ENCODE measurements around the gene SRXN1. TPM values are rescaled to one million over a fixed set of nuclear protein-coding genes. Genes with fewer than 3 reads are reported as not detected.

SRXN1 gene
- total RNA-seq, 2 experiments from 2014 or later = 16.9 to 17.1 TPM

DNA sequence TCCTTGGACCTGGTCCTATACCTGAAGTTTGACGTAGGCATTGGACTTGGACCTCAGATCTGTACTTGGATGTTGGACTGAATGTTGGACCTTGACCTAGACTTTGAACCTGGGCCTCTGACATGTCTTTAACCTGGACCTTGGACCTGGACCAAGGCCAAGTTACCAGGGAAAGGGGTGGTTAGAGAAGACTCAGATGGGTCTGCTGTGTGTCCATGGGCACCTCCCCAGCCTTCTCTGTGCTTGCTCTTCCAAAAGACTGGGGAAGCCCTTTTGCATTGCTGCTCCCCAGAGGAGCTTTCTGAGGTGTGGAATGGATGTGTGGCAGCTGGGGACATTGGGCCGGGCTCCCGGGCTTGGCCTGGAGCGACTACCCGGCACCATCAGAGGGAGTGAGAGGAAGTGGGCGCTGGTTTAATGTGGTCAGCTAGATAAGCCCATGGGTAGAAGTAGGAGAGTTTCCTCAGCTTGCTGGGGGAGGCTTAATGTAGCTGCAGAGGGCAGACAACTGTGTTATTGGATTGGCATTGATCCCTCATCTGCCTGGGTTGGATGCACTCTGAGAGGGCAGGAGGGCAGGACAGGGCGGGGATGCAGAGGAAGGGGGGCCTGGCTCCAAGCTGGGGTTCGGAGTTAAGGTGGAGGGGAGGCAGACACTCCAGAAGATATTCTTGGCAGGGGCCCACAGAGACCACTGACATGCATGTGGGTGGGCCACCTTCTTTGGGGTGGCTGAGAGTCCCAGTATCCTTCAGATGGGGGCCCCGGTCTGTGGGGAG lies 18.4 kb upstream of the SRXN1 start:
- Mint-ChIP-seq H3K27me3 (peaks cover 51% of the 10 kb centered on the region), H3K4me3 (no peak overlapping the region), H3K4me1 (peaks cover 12% of the 10 kb centered on the region), H3K27ac (no peak overlapping the region), H3K36me3 (ENCODE audit: low read depth) (peaks cover 3% of the 10 kb centered on the region), H3K9me3 (no peaks in the 10 kb centered on the region)
- CTCF ChIA-PET = interaction anchor here (1.0 kb wide), 1 partner anchor 26 kb away, joined by 3 read pairs; no protein-coding TSS in a partner anchor
- POLR2A ChIA-PET = no interaction called here
- DNase-seq = no peak

DNA sequence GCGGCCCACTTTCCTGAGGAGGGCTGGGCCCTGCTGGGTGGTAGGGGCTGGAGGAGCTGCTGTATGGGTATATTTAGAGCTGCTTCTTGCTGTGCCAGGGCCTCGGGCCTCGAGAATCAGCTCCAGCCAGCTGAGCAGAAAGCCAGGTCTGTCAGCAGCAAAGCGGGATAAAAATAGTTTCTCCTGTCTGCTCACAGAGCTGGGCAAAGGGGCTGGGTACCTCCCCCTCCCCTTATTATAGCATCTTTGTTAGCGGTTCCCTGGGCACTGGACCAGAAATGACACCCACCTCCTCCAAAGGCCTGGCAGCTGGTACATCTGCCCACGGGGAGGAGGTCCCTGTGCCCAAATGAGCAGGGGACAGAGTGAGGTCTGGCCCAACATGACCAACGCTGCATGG lies 16.6 kb upstream of the SRXN1 start:
- ChIA-PET POLR2A (no interaction called here), CTCF (interaction anchor here (1.1 to 1.3 kb wide), 3 partner anchors 22 to 287 kb away, joined by 3 to 5 read pairs (median 3); no protein-coding TSS in a partner anchor)
- no peaks in the 10 kb centered on the region for H3K9me3 Mint-ChIP-seq
- peaks cover 53% of the 10 kb centered on the region for H3K27me3 Mint-ChIP-seq
- no peak for DNase-seq
- H3K4me1 Mint-ChIP-seq = peaks cover 9% of the 10 kb centered on the region
- no peaks in the 10 kb centered on the region for H3K36me3 Mint-ChIP-seq (ENCODE audit: low read depth)
- no peak overlapping the region for H3K27ac Mint-ChIP-seq
- H3K4me3 Mint-ChIP-seq = no peak overlapping the region

DNA sequence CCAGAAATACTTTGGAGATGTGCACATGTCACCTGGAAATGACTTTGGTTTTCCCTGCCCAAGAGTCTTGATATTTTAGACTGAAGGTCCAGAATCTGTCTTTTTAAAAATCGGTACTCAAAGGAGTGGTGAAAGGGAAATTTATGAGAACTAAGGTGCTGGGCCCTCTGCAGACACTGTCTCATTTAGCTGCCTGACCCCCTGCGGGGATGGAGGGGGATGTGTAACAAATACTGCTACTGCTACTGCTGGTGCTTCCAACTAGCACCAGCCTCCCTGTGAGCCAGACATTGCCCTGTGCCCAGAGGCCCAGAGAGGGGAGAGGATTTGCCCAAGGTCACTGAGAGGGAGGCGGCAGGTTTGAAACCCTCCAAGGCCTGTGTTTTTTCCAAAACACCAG lies 15.6 kb upstream of the SRXN1 start:
- Mint-ChIP-seq H3K9me3 (no peaks in the 10 kb centered on the region), H3K4me3 (no peak overlapping the region), H3K36me3 (ENCODE audit: low read depth) (no peaks in the 10 kb centered on the region), H3K4me1 (peaks cover 7% of the 10 kb centered on the region), H3K27ac (no peak overlapping the region), H3K27me3 (peaks cover 47% of the 10 kb centered on the region)
- no peak for DNase-seq
- CTCF ChIA-PET = interaction anchor here (1.1 to 1.3 kb wide), 2 partner anchors 21 to 288 kb away, joined by 3 read pairs; no protein-coding TSS in a partner anchor
- POLR2A ChIA-PET = no interaction called here

DNA sequence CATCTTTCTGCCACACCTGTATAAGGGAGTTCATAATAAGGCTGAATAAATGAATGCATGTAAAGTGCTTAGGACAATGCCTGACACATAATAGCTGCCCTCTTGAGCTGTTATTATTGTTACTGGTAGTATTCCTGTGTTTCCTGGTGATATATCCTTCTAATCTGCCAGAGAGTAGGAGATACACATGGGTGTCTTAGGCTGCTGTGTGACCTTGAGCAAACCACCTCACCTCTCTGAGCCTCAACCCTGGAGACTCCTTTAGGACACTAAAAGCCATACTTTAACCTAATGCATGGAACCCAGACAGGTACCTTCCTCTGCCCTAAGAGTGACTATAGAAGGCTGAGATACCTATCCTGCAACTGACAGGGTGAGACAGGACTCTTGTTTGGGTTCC lies 15.1 kb upstream of the SRXN1 start:
- H3K4me3 Mint-ChIP-seq = no peak overlapping the region
- no peaks in the 10 kb centered on the region for H3K9me3 Mint-ChIP-seq
- no peak for DNase-seq
- H3K4me1 Mint-ChIP-seq = peaks cover 9% of the 10 kb centered on the region
- CTCF ChIA-PET = interaction anchor here (1.2 to 1.6 kb wide), 4 partner anchors 12 to 28 kb away, joined by 3 to 7 read pairs (median 6); partner anchors contain the start of gene SRXN1
- POLR2A ChIA-PET = no interaction called here
- no peaks in the 10 kb centered on the region for H3K36me3 Mint-ChIP-seq (ENCODE audit: low read depth)
- H3K27me3 Mint-ChIP-seq = peaks cover 48% of the 10 kb centered on the region
- H3K27ac Mint-ChIP-seq = no peak overlapping the region

DNA sequence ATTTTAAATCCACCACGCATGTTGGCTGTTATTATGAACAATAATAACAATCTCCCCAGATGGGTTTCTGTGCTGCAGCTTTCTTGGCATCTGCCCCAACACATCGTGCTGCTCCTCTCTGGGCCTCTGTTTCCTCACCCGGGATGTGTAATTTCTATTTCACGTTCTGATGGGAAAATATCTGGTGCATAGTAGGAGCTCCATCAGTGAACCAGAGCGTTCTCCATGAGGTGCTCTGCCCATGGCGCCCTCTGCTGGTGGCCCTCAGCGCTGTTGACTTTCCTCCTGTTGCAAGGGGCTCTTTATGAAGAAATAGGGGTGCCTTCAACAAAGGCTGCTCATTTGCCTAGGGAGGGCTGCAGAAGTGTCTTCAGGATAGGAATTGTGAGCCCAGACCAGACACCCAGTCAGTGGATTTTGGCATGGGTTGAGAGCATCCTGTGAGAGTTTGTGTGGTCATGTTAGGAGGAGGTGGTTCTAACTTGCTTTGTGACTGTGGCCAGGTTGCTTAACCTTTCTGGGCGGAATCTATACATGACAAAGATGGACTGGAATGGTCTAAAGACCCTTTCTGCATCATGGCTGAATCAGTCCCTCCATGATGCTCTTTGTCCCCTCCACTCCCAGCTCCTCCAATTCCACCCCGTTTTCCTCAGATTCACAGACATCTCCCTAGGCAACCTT lies 14.5 kb upstream of the SRXN1 start:
- Mint-ChIP-seq H3K4me1 (peaks cover 10% of the 10 kb centered on the region), H3K9me3 (no peaks in the 10 kb centered on the region), H3K27me3 (peaks cover 48% of the 10 kb centered on the region), H3K27ac (no peak overlapping the region), H3K4me3 (no peak overlapping the region), H3K36me3 (ENCODE audit: low read depth) (no peaks in the 10 kb centered on the region)
- ChIA-PET POLR2A (no interaction called here), CTCF (interaction anchor here (0.7 to 1.6 kb wide), 14 partner anchors 9 to 426 kb away, joined by 3 to 7 read pairs (median 4); partner anchors contain the start of gene SRXN1)
- DNase-seq = peak; percentile 67

DNA sequence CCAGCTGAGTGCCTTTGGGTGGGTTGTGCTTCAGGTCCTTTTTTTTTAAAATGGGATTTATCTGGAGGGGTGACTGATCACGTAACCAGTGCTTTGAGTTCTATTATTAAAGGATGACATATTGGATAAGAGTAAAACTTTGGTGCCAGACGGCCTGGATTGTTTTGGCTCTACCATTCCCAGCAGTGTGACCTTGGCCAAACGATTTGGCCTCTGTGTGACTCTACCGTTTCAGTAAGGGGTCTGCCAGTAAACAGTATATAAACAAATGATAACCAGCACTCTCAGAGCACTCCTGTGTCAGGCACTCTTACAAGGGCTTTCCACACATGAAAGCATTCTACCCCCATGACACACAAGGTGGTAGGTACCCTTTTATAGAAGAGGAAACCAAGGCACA lies 13.9 kb upstream of the SRXN1 start:
- Mint-ChIP-seq H3K36me3 (ENCODE audit: low read depth) (no peaks in the 10 kb centered on the region), H3K4me1 (peaks cover 10% of the 10 kb centered on the region), H3K27me3 (peaks cover 44% of the 10 kb centered on the region), H3K27ac (no peak overlapping the region), H3K9me3 (no peaks in the 10 kb centered on the region), H3K4me3 (no peak overlapping the region)
- ChIA-PET POLR2A (no interaction called here), CTCF (interaction anchor here (0.7 to 1.6 kb wide), 14 partner anchors 9 to 426 kb away, joined by 3 to 7 read pairs (median 4); partner anchors contain the start of gene SRXN1)
- DNase-seq = no peak

DNA sequence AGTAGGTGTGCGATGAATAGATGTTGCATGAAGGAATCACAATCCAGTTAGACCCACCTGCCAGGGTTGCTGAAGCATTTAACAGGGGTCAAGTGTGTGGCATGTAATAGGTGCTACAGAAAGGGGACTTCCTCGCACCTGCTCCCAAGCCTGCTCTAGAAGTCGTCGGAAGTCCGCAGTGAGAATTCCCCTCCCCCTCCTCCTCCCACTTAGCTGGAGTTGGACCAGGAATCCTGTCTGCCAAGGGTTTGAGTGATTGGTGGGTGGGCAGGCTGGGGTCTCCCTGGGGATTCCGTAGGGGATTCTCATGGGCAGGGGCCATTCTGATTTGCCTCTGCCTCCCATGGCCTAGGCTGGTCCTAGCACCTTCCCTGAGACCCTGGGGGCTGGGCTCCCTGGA lies 12.3 kb upstream of the SRXN1 start:
- Mint-ChIP-seq H3K4me3 (no peak overlapping the region), H3K36me3 (ENCODE audit: low read depth) (no peaks in the 10 kb centered on the region), H3K4me1 (peaks cover 5% of the 10 kb centered on the region), H3K27ac (no peak overlapping the region), H3K27me3 (peaks cover 52% of the 10 kb centered on the region), H3K9me3 (no peaks in the 10 kb centered on the region)
- DNase-seq = no peak
- ChIA-PET CTCF (interaction anchor here (0.6 to 1.9 kb wide), 6 partner anchors 10 to 42 kb away, joined by 3 to 7 read pairs (median 4); partner anchors contain the start of genes SCRT2 and SRXN1), POLR2A (no interaction called here)

DNA sequence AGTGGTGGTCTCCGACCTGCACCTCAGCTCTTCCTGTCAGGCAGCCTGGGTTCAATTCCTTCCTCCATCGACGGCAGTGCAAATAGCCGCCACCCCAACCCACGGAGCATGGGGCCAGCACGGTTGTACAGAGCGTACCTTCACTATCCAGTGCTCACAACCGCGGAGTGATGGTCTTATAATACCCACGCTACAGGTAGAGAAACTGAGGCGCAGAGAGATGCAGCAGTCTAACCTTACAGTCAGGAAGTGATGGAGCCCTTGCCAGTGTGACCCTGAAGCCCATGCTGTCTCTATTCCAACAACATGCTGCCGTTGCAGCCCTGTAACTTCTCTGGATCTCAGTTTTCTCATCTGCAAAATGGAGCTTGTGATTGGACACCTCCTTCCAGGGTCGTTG lies 11.6 kb upstream of the SRXN1 start:
- Mint-ChIP-seq H3K4me3 (no peak overlapping the region), H3K27me3 (peaks cover 52% of the 10 kb centered on the region), H3K9me3 (no peaks in the 10 kb centered on the region), H3K27ac (no peak overlapping the region), H3K4me1 (peaks cover 5% of the 10 kb centered on the region), H3K36me3 (ENCODE audit: low read depth) (no peaks in the 10 kb centered on the region)
- ChIA-PET CTCF (interaction anchor here (0.6 to 1.9 kb wide), 6 partner anchors 11 to 41 kb away, joined by 3 to 7 read pairs (median 4); partner anchors contain the start of genes SCRT2 and SRXN1), POLR2A (no interaction called here)
- no peak for DNase-seq

DNA sequence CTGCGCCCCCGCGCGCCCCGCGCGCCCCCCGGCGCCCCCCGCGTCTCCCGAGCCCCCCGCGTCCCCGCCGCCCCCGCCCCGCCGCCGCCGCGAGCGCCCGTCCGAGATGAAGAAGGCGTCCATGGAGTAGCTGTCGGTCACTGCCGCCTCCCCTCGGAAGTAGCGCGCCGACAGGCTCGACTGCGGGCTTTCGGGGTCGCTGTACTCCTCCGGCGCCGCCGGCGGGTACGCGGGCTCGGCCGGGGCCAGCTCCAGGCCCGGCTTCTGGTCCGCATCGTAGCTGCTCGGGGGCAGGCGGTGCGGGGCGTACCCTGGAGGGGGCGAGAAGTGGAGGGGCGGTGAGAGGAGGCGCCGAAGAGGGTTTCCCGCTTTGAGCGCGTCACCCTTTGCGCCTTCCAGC lies 11.2 kb upstream of the SRXN1 start:
- H3K27ac Mint-ChIP-seq = no peak overlapping the region
- H3K4me3 Mint-ChIP-seq = no peak overlapping the region
- ChIA-PET CTCF (interaction anchor here (1.1 to 1.9 kb wide), 4 partner anchors 11 to 19 kb away, joined by 3 to 7 read pairs (median 5); partner anchors contain the start of genes SCRT2 and SRXN1), POLR2A (no interaction called here)
- no peaks in the 10 kb centered on the region for H3K36me3 Mint-ChIP-seq (ENCODE audit: low read depth)
- no peaks in the 10 kb centered on the region for H3K9me3 Mint-ChIP-seq
- H3K4me1 Mint-ChIP-seq = peaks cover 5% of the 10 kb centered on the region
- DNase-seq = no peak
- H3K27me3 Mint-ChIP-seq = peaks cover 52% of the 10 kb centered on the region

DNA sequence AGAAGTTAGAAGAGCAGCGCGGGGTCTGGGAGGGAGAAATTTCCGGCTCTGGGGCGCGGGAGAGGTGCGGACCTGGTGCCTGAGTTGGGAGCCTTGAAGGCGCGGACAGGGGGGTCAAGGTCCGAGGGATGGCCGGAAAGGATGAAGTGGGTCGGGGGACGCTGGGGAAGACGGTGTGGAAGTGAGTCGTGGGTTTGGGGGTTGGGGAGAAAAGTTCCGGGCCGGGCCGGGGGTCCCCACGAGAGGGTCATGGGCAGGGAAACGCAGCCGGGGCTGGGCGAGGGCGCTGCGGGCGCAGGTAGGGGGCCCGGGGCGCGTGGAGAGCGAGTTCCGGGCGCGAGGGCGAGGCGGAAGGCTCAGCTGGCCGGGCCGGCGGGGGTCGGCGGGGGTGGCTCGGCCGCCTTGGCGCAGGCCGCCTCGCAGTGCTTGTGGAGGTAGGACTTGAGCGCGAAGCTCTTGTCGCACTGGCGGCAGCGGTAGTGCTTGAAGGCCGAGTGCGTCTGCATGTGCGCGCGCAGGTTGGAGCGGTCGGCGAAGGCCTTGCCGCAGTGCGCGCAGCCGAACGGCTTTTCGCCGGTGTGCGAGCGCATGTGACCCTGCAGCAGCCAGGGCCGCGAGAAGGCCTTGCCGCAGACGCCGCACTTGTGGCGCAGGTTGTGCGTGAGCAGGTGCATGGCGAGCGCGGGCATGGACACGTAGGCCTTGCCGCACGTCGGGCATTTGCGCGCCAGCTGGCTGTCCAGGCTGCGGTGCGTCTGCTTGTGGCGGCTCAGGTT lies 10.5 kb upstream of the SRXN1 start:
- Mint-ChIP-seq H3K36me3 (ENCODE audit: low read depth) (no peaks in the 10 kb centered on the region), H3K4me3 (no peak overlapping the region), H3K4me1 (peaks cover 5% of the 10 kb centered on the region), H3K9me3 (no peaks in the 10 kb centered on the region), H3K27ac (no peak overlapping the region), H3K27me3 (peaks cover 56% of the 10 kb centered on the region)
- DNase-seq = no peak
- POLR2A ChIA-PET = no interaction called here
- CTCF ChIA-PET = interaction anchor here (1.9 kb wide), 1 partner anchor 11 kb away, joined by 7 read pairs; the partner anchor contains the start of gene SRXN1

DNA sequence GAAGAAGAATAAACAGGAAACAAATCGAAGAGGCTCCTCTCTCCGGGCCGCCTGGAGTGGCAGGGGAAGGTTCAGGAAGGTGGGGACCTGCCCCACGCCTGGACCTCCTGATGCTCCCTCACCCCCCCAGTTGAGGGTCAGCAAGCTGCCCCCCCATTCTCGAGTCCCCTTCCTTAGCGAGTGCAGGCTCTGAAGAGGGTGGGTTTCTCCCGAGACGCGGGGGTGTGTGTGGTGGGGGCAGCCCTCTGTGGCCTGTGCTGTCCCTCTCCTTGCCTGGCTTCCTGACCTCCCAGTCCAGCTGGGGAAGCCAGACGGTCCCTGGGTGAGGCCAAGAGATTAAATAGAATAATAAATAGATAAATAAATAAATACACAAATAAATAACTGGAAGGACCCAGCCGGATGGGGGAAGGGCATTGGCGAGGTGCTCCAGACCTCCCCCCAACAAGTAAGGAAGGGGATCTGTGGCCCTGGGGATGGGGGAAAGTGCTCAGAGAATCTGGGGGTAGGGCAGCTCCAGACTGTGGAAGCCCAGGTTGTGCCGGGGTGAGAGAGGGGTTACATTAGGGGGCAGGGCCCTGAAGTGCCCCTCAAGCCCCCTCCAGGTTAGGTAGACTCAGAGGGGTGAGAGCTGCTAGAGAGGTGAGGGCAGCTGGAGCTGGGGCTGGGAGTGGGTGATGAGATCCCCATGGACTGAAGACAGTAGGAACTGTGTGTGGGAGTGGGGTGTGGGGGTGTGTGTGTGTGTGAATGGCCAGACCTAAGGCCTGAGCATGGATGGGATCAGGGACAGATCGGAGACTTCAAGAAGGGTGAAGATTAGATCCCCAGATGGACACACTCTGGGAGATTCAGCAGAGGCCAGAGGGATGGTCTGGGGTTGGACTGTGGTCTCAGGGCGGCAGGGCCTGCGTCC lies 9.5 kb upstream of the SRXN1 start:
- Mint-ChIP-seq H3K9me3 (no peaks in the 10 kb centered on the region), H3K36me3 (ENCODE audit: low read depth) (no peaks in the 10 kb centered on the region), H3K27ac (no peak overlapping the region), H3K4me3 (no peak overlapping the region), H3K4me1 (peaks cover 5% of the 10 kb centered on the region), H3K27me3 (peaks cover 63% of the 10 kb centered on the region)
- no peak for DNase-seq
- ChIA-PET POLR2A (no interaction called here), CTCF (no interaction called here)

Data from activated CD4-positive, alpha-beta memory T cell treated with anti-CD3 and anti-CD28 coated beads, Interleukin-2, amount 10 ng/mL, durations not matched to agents 7 days and 5 days (primary cell).